ENCODE results near the gene TMEM178B. TPM values are rescaled to one million over a fixed set of nuclear protein-coding genes. Genes with fewer than 3 reads are reported as not detected.
"Not testable (repeated sequence)": the region's sequence is repeated elsewhere in the genome, so short reads cannot be mapped to it uniquely, and the experiment has no call there.

TMEM178B gene
- total RNA-seq, 2 experiments from 2014 or later: 0.18 to 1.9 TPM

DNA sequence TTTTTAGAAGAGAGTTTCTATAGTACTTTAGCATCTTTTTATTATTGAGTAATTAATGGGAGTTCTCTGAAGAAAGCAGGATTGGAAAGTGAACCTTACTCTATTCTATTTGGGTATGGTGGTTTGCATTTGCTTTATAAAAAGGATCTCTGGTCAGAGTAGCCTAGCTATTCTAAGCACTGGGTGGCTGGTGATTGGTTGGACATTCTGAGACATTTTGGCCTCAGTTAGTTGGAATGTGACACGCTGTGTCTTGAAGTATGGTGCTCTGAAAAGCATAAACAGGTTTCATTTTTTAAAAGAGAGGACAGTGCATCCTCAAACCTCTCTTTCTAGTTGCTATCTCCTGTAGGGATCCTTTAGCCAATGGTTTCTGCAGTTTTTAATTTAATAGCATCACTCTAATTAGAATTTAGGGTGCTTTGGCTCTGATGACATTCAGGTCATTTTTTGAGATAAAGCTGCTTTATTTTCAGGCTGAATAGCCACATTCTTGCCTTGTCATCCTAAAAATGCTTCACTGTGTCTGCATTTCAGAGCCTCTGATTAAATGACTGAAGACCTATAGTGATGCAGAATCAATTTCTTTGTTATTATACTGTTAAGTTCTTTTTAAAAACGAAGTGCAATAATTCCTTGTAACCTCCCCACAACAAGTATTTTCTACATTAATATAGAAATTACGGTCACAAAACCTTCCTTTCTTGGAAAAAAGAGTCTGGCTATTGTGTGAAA lies 20.6 kb downstream of the TMEM178B start:
- Mint-ChIP-seq H3K27me3 (peaks cover 8% of the 10 kb centered on the region), H3K9me3 (ENCODE audit: low read depth) (no peaks in the 10 kb centered on the region), H3K27ac (no peak overlapping the region), H3K36me3 (no peaks in the 10 kb centered on the region), H3K4me1 (no peaks in the 10 kb centered on the region), H3K4me3 (no peak overlapping the region)
- CTCF ChIA-PET: no interaction called here
- ATAC-seq (no peak), DNase-seq (no peak)

GRCh38 chr7:141097430-141097829 lies 23.6 kb downstream of the TMEM178B start:
- CTCF ChIA-PET: no interaction called here

GRCh38 chr7:141102436-141102835 lies 28.6 kb downstream of the TMEM178B start:
- DNase-seq: no peak
- H3K36me3 Mint-ChIP-seq: no peaks in the 10 kb centered on the region
- no peak for ATAC-seq
- CTCF ChIA-PET: no interaction called here
- H3K27me3 Mint-ChIP-seq: peaks cover 16% of the 10 kb centered on the region
- H3K4me3 Mint-ChIP-seq: no peak overlapping the region
- H3K9me3 Mint-ChIP-seq (ENCODE audit: low read depth): no peaks in the 10 kb centered on the region
- H3K4me1 Mint-ChIP-seq: no peaks in the 10 kb centered on the region
- H3K27ac Mint-ChIP-seq: no peak overlapping the region

More at GRCh38 chr7:141097430-141097829, 23.6 kb downstream of the TMEM178B start:
- Mint-ChIP-seq H3K27me3 (peaks cover 5% of the 10 kb centered on the region), H3K36me3 (no peaks in the 10 kb centered on the region), H3K4me1 (no peaks in the 10 kb centered on the region), H3K9me3 (ENCODE audit: low read depth) (no peaks in the 10 kb centered on the region), H3K4me3 (no peak overlapping the region), H3K27ac (no peak overlapping the region)
- DNase-seq: no peak
- ATAC-seq: no peak

- no peaks in the 10 kb centered on the region for H3K4me1 Mint-ChIP-seq
- ATAC-seq (no peak), DNase-seq (no peak)
- no peaks in the 10 kb centered on the region for H3K36me3 Mint-ChIP-seq
- H3K27me3 Mint-ChIP-seq: peaks cover 16% of the 10 kb centered on the region
- no peaks in the 10 kb centered on the region for H3K9me3 Mint-ChIP-seq (ENCODE audit: low read depth)
- no peak overlapping the region for H3K4me3 Mint-ChIP-seq
- CTCF ChIA-PET: no interaction called here
- H3K27ac Mint-ChIP-seq: no peak overlapping the region
These were observed 30.1 kb downstream of the TMEM178B start for GRCh38 chr7:141103847-141104429.

- Mint-ChIP-seq H3K36me3 (no peaks in the 10 kb centered on the region), H3K27ac (no peak overlapping the region), H3K4me3 (no peak overlapping the region), H3K9me3 (ENCODE audit: low read depth) (no peaks in the 10 kb centered on the region), H3K4me1 (no peaks in the 10 kb centered on the region), H3K27me3 (peaks cover 5% of the 10 kb centered on the region)
- ATAC-seq (no peak), DNase-seq (no peak)
- CTCF ChIA-PET: no interaction called here
These were observed 39.3 kb downstream of the TMEM178B start for GRCh38 chr7:141113131-141113530.

- ATAC-seq (no peak), DNase-seq (no peak)
- CTCF ChIA-PET: no interaction called here
- H3K27me3 Mint-ChIP-seq: peaks cover 5% of the 10 kb centered on the region
- H3K36me3 Mint-ChIP-seq: no peaks in the 10 kb centered on the region
- H3K9me3 Mint-ChIP-seq (ENCODE audit: low read depth): no peaks in the 10 kb centered on the region
- H3K27ac Mint-ChIP-seq: no peak overlapping the region
- no peaks in the 10 kb centered on the region for H3K4me1 Mint-ChIP-seq
- no peak overlapping the region for H3K4me3 Mint-ChIP-seq
These were observed 40.3 kb downstream of the TMEM178B start for GRCh38 chr7:141114029-141114664.

GRCh38 chr7:141115965-141116364 lies 42.1 kb downstream of the TMEM178B start:
- H3K9me3 Mint-ChIP-seq (ENCODE audit: low read depth): no peaks in the 10 kb centered on the region
- DNase-seq: no peak
- ATAC-seq: no peak
- no peaks in the 10 kb centered on the region for H3K36me3 Mint-ChIP-seq
- no peaks in the 10 kb centered on the region for H3K4me1 Mint-ChIP-seq
- H3K27ac Mint-ChIP-seq: no peak overlapping the region
- peaks cover 7% of the 10 kb centered on the region for H3K27me3 Mint-ChIP-seq
- CTCF ChIA-PET: no interaction called here
- no peak overlapping the region for H3K4me3 Mint-ChIP-seq

DNA sequence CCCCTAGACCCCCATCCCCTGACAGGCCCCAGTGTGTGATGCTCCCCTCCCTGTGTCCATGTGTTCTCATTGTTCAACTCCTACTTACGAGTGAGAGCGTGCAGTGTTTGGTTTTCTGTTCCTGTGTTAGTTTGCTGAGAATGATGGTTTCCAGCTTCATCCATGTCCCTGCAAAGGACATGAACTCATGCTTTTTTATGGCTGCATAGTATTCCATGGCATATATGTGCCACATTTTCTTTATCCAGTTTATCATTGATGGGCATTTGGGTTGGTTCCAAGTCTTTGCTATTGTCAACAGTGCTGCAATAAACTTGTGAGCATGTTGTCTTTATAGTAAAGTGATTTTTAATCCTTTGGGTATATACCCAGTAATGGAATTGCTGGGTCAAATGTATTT lies 42.8 kb downstream of the TMEM178B start:
- H3K27me3 Mint-ChIP-seq: peaks cover 11% of the 10 kb centered on the region
- DNase-seq; H3K4me3 Mint-ChIP-seq; H3K27ac Mint-ChIP-seq; H3K9me3 Mint-ChIP-seq (ENCODE audit: low read depth); ATAC-seq; H3K4me1 Mint-ChIP-seq; CTCF ChIA-PET; H3K36me3 Mint-ChIP-seq: not testable (repeated sequence)

GRCh38 chr7:141118767-141119166 lies 44.9 kb downstream of the TMEM178B start:
- Mint-ChIP-seq H3K4me1 (no peaks in the 10 kb centered on the region), H3K4me3 (no peak overlapping the region), H3K9me3 (ENCODE audit: low read depth) (no peaks in the 10 kb centered on the region), H3K27me3 (peaks cover 17% of the 10 kb centered on the region), H3K36me3 (no peaks in the 10 kb centered on the region), H3K27ac (no peak overlapping the region)
- DNase-seq: no peak
- ATAC-seq: no peak
- CTCF ChIA-PET: no interaction called here

DNA sequence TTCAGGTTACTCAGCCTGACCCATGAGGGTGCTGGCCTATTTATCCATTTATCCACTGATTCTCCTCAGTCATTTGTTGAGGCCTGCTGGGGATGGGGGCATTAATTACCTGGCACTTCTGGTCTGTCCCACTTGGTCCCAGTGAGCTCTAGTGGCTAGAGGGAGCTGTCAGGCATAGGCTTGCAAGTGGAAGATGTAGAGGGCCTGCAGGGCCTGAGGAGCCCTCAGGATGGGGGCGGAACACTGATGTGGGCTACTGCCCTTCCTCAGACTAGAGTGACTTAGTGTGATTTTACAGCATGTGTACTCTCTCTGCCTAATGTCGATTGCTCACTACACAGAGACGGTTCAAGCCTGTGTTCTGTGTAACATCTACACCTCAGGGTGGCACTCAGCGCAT lies 45.3 kb downstream of the TMEM178B start:
- DNase-seq: no peak
- ATAC-seq: no peak
- H3K4me3 Mint-ChIP-seq: no peak overlapping the region
- H3K27me3 Mint-ChIP-seq: peaks cover 17% of the 10 kb centered on the region
- no peaks in the 10 kb centered on the region for H3K9me3 Mint-ChIP-seq (ENCODE audit: low read depth)
- no peaks in the 10 kb centered on the region for H3K36me3 Mint-ChIP-seq
- H3K4me1 Mint-ChIP-seq: no peaks in the 10 kb centered on the region
- no peak overlapping the region for H3K27ac Mint-ChIP-seq
- CTCF ChIA-PET: no interaction called here

DNA sequence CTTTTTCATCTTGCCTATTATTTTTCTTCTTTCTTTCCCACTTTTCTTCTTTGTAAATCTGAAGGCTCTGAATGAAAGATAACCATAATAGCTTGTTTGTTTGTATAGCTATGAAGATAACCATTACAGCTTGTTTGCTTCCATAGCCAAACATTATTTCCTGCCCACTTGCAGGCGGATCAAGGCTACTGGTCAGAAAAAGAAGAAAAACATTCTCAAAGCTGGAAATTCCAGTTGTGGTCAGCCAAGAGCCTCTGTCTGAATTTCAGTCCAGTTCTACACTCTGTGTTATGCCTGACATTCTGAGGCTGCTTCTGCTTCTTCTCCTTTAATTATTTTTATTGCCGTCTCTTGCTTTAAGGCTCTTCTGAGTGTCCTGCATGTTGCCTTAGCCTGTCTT lies 48.9 kb downstream of the TMEM178B start:
- Mint-ChIP-seq H3K9me3 (ENCODE audit: low read depth) (no peaks in the 10 kb centered on the region), H3K4me1 (no peaks in the 10 kb centered on the region), H3K27ac (no peak overlapping the region), H3K4me3 (no peak overlapping the region), H3K36me3 (no peaks in the 10 kb centered on the region), H3K27me3 (peaks cover 23% of the 10 kb centered on the region)
- DNase-seq (no peak), ATAC-seq (no peak)
- CTCF ChIA-PET: no interaction called here

DNA sequence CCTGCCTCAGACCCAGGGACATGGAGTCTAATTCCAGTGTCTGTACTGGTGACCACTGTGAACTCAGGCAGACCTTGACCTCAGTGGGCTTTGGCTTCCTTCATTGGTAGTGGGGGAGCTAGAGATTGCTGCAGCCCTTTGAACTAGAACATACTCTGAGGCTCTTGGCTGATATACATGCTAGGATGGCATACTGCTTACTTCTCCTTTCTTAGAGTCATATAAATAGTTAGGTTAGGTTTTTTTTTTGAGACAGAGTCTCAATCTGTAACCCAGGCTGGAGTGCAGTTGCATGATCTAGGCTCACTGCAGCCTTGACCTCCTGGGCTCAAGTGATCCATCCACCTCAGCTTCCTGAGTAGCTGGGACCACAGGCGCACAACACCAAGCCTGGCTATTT lies 49.7 kb downstream of the TMEM178B start:
- no peak for ATAC-seq
- H3K4me3 Mint-ChIP-seq: no peak overlapping the region
- CTCF ChIA-PET: no interaction called here
- no peak for DNase-seq
- H3K27me3 Mint-ChIP-seq: peaks cover 27% of the 10 kb centered on the region
- H3K27ac Mint-ChIP-seq: no peak overlapping the region
- no peaks in the 10 kb centered on the region for H3K4me1 Mint-ChIP-seq
- no peaks in the 10 kb centered on the region for H3K9me3 Mint-ChIP-seq (ENCODE audit: low read depth)
- H3K36me3 Mint-ChIP-seq: no peaks in the 10 kb centered on the region

- no peaks in the 10 kb centered on the region for H3K36me3 Mint-ChIP-seq
- no peaks in the 10 kb centered on the region for H3K4me1 Mint-ChIP-seq
- DNase-seq: no peak
- CTCF ChIA-PET: no interaction called here
- H3K9me3 Mint-ChIP-seq (ENCODE audit: low read depth): no peaks in the 10 kb centered on the region
- H3K27me3 Mint-ChIP-seq: peaks cover 41% of the 10 kb centered on the region
- no peak overlapping the region for H3K4me3 Mint-ChIP-seq
- no peak overlapping the region for H3K27ac Mint-ChIP-seq
- ATAC-seq: no peak
These were observed 52.2 kb downstream of the TMEM178B start for GRCh38 chr7:141126107-141126506.

- H3K27ac Mint-ChIP-seq: no peak overlapping the region
- peaks cover 40% of the 10 kb centered on the region for H3K27me3 Mint-ChIP-seq
- H3K4me1 Mint-ChIP-seq: no peaks in the 10 kb centered on the region
- no peak for ATAC-seq
- no peaks in the 10 kb centered on the region for H3K36me3 Mint-ChIP-seq
- no peak for DNase-seq
- CTCF ChIA-PET: no interaction called here
- H3K9me3 Mint-ChIP-seq (ENCODE audit: low read depth): no peaks in the 10 kb centered on the region
- H3K4me3 Mint-ChIP-seq: no peak overlapping the region
These were observed 54.6 kb downstream of the TMEM178B start for GRCh38 chr7:141128506-141128905.
